H9 (cell line): ENCODE measurements around the gene SHPK. TPM values are rescaled to one million over a fixed set of nuclear protein-coding genes. Genes with fewer than 3 reads are reported as not detected.

ENCODE experiments used
- DNase-seq: peaks from one replicate; pipeline ENCODE4 v3.0.0-alpha.2; 2017
- H2AFZ ChIP-seq: one replicate; pipeline ENCODE4 v1.6.1; 2013; ENCODE audit warnings: mild to moderate bottlenecking, low read length, control low read depth, moderate library complexity
- H2AK5ac ChIP-seq: 2 replicates; pipeline ENCODE4 v1.6.1; 2013; ENCODE audit warnings: low read length, control low read depth, mixed read lengths; ENCODE audit not compliant: insufficient read length
- H2BK120ac ChIP-seq: one replicate; pipeline ENCODE4 v1.6.1; 2013; ENCODE audit warnings: low read depth, mild to moderate bottlenecking, low read length, control low read depth, inconsistent platforms; ENCODE audit not compliant: poor library complexity, severe bottlenecking
- H2BK12ac ChIP-seq: 2 replicates; pipeline ENCODE4 v1.6.1; 2013; ENCODE audit warnings: low read length, control low read depth, mixed read lengths, low read depth; ENCODE audit not compliant: insufficient read length
- H2BK15ac ChIP-seq: 2 replicates; pipeline ENCODE4 v1.6.1; 2013; ENCODE audit warnings: low read depth, low read length, control low read depth
- H2BK20ac ChIP-seq: one replicate; pipeline ENCODE4 v1.6.1; 2013; ENCODE audit warnings: low read depth, mild to moderate bottlenecking, low read length, control low read depth, inconsistent platforms; ENCODE audit not compliant: poor library complexity, severe bottlenecking
- H2BK5ac ChIP-seq: 2 replicates; pipeline ENCODE4 v1.6.1; 2013; ENCODE audit warnings: low read length, control low read depth, mixed read lengths; ENCODE audit not compliant: insufficient read length
- H3K14ac ChIP-seq: 2 replicates; pipeline ENCODE4 v1.6.1; 2013; ENCODE audit warnings: low read length, control low read depth; ENCODE audit not compliant: insufficient read depth
- H3K18ac ChIP-seq: 2 replicates; pipeline ENCODE4 v1.6.1; 2013; ENCODE audit warnings: low read depth, mild to moderate bottlenecking, mixed read lengths, low read length, control low read depth; ENCODE audit not compliant: insufficient read length
- H3K23ac ChIP-seq: 2 replicates; pipeline ENCODE4 v1.6.1; 2013; ENCODE audit warnings: low read length, control low read depth, mixed read lengths, low read depth; ENCODE audit not compliant: insufficient read length
- H3K23me2 ChIP-seq: 2 replicates; pipeline ENCODE4 v1.6.1; 2013; ENCODE audit warnings: low read depth, mild to moderate bottlenecking, mixed read lengths, low read length, control low read depth; ENCODE audit not compliant: insufficient read length, poor library complexity, severe bottlenecking
- H3K27ac ChIP-seq: 2 replicates; pipeline ENCODE4 v1.5.1; 2013; ENCODE audit warnings: low read length, control low read depth, mixed read lengths, low read depth; ENCODE audit not compliant: insufficient read length
- H3K27me3 ChIP-seq: 2 replicates; pipeline ENCODE4 v1.6.1; 2013; ENCODE audit warnings: low read length, control low read depth, inconsistent platforms; ENCODE audit not compliant: insufficient read depth
- H3K4ac ChIP-seq: 2 replicates; pipeline ENCODE4 v1.6.1; 2013; ENCODE audit warnings: low read depth, mild to moderate bottlenecking, control low read depth, inconsistent platforms, low read length, moderate library complexity
- H3K4me1 ChIP-seq: 2 replicates; pipeline ENCODE4 v1.6.1; 2013; ENCODE audit warnings: low read length, control low read depth, inconsistent platforms; ENCODE audit not compliant: insufficient read depth
- H3K4me2 ChIP-seq: 2 replicates; pipeline ENCODE4 v1.6.1; 2013; ENCODE audit warnings: low read length, control low read depth, mixed read lengths; ENCODE audit not compliant: insufficient read length, insufficient read depth
- H3K56ac ChIP-seq: 2 replicates; pipeline ENCODE4 v1.6.1; 2013; ENCODE audit warnings: low read depth, mild to moderate bottlenecking, mixed read lengths, low read length, control low read depth; ENCODE audit not compliant: insufficient read length
- H3K79me1 ChIP-seq: 2 replicates; pipeline ENCODE4 v1.6.1; 2013; ENCODE audit warnings: low read depth, mild to moderate bottlenecking, moderate library complexity, low read length, control low read depth, inconsistent platforms; ENCODE audit not compliant: insufficient read depth, poor library complexity, severe bottlenecking
- H3K79me2 ChIP-seq: 2 replicates; pipeline ENCODE4 v1.6.1; 2013; ENCODE audit warnings: low read length, control low read depth, inconsistent platforms; ENCODE audit not compliant: insufficient read depth
- H3K9ac ChIP-seq: 2 replicates; pipeline ENCODE4 v1.6.1; 2013; ENCODE audit warnings: low read length, control low read depth, mixed read lengths; ENCODE audit not compliant: insufficient read length; ENCODE audit errors: extremely low read depth
- H3K9me3 ChIP-seq: one replicate; pipeline ENCODE4 v1.6.1; 2013; ENCODE audit warnings: low read depth, low read length, inconsistent platforms; ENCODE audit not compliant: control insufficient read depth
- H3T11ph ChIP-seq: one replicate; pipeline ENCODE4 v1.6.1; 2013; ENCODE audit warnings: mild to moderate bottlenecking, low read length, control low read depth, inconsistent platforms
- H4K20me1 ChIP-seq: one replicate; pipeline ENCODE4 v1.6.1; 2013; ENCODE audit not compliant: control insufficient read depth, insufficient read length, insufficient read depth
- H4K5ac ChIP-seq: 2 replicates; pipeline ENCODE4 v1.6.1; 2013; ENCODE audit warnings: low read depth, mild to moderate bottlenecking, mixed read lengths, low read length, control low read depth; ENCODE audit not compliant: insufficient read length
- H4K8ac ChIP-seq: replicated peaks from 2 replicates; pipeline ENCODE4 v1.6.1; 2013; ENCODE audit warnings: low read length, control low read depth, mixed read lengths, low read depth; ENCODE audit not compliant: insufficient read length
- H4K91ac ChIP-seq: 2 replicates; pipeline ENCODE4 v1.6.1; 2013; ENCODE audit warnings: low read depth, mild to moderate bottlenecking, moderate library complexity, mixed read lengths, low read length, control low read depth; ENCODE audit not compliant: insufficient read length
- H3K27ac Mint-ChIP-seq, 3 experiments: 2 replicates in 2 of 3; 3 replicates in 1 of 3; pipeline ENCODE4 v1.8.0; 2020 to 2021; ENCODE audit warnings: mixed read lengths in 3 of 3, mild to moderate bottlenecking in 1 of 3, moderate library complexity in 1 of 3
- H3K27me3 Mint-ChIP-seq: 2 replicates; pipeline ENCODE4 v1.8.0; 2021; ENCODE audit warnings: low read depth, mild to moderate bottlenecking, moderate library complexity, mixed read lengths
- H3K36me3 Mint-ChIP-seq, 3 experiments: 2 replicates in 2 of 3; 3 replicates in 1 of 3; pipeline ENCODE4 v1.8.0; 2020 to 2021; ENCODE audit warnings: low read depth in 3 of 3, mixed read lengths in 3 of 3; ENCODE audit not compliant: insufficient read depth in 1 of 3
- H3K4me1 Mint-ChIP-seq, 2 experiments: 2 replicates each; pipeline ENCODE4 v1.8.0; 2020; ENCODE audit warnings: mixed read lengths in 2 of 2
- H3K4me3 Mint-ChIP-seq, 2 experiments: 2 replicates in 1 of 2; 3 replicates in 1 of 2; pipeline ENCODE4 v1.8.0; 2020 to 2021; ENCODE audit warnings: mild to moderate bottlenecking in 2 of 2, mixed read lengths in 2 of 2, moderate library complexity in 1 of 2
- H3K9me3 Mint-ChIP-seq, 2 experiments: 2 replicates in 1 of 2; 3 replicates in 1 of 2; pipeline ENCODE4 v1.8.0; 2020; ENCODE audit warnings: mild to moderate bottlenecking in 2 of 2, mixed read lengths in 2 of 2, moderate library complexity in 1 of 2
- CTCF ChIP-seq: fragments of 200-600 bp; sonication (generic); conservative IDR thresholded peaks from 3 replicates; pipeline ENCODE4 v1.8.0; 2021; ENCODE audit warnings: antibody characterized with exemption, mild to moderate bottlenecking
- WGBS: extraction: QIAGEN DNeasy Blood & Tissue Kit; methylation state at CpG from one replicate; pipeline ENCODE4 v1.1.7; 2013; ENCODE audit warnings: missing lambda C conversion rate, low lambda C conversion rate, mixed read lengths; ENCODE audit not compliant: insufficient read length; ENCODE audit errors: extremely low coverage; 5-methylcytosine and 5-hydroxymethylcytosine counted together
- total RNA-seq: library from RNA; stranded (reverse); gene quantifications from 2 replicates; pipeline ENCODE4 v1.2.1, GENCODE V29; 2021

SHPK gene
- total RNA-seq, 1 experiment from 2014 or later: 27.0 TPM

- H3K4me2 ChIP-seq: no peak overlapping the region
- no CpG with 5 or more reads among the region's 23 CpGs for WGBS
- H2BK120ac ChIP-seq: no peak overlapping the region
- H3K9me3 Mint-ChIP-seq: no peaks in the 10 kb centered on the region
- H3K4ac ChIP-seq: no peak overlapping the region
- no peak overlapping the region for H4K5ac ChIP-seq
- H3K79me2 ChIP-seq: no peaks in the 10 kb centered on the region
- H2BK12ac ChIP-seq: no peak overlapping the region
- no peak overlapping the region for H4K91ac ChIP-seq
- H3K27ac Mint-ChIP-seq: no peak overlapping the region
- H3K79me1 ChIP-seq: no peaks in the 10 kb centered on the region
- no peak overlapping the region for H3K27ac ChIP-seq
- no peak overlapping the region for H2BK5ac ChIP-seq
- H3K14ac ChIP-seq: no peak overlapping the region
- H3K27me3 Mint-ChIP-seq: no peaks in the 10 kb centered on the region
- no peaks in the 10 kb centered on the region for H4K20me1 ChIP-seq
- H3K4me3 Mint-ChIP-seq: no peak overlapping the region
- no peak overlapping the region for H3T11ph ChIP-seq
- peaks cover 7 to 35% (median 10%) of the 10 kb centered on the region in 3 experiments for H3K36me3 Mint-ChIP-seq
- no peak overlapping the region for H2AFZ ChIP-seq
- H3K4me1 ChIP-seq: no peaks in the 10 kb centered on the region
- no peak overlapping the region for H2BK20ac ChIP-seq
- no peaks in the 10 kb centered on the region for H3K23me2 ChIP-seq
- H3K9ac ChIP-seq: no peak overlapping the region
- H3K18ac ChIP-seq: no peak overlapping the region
- no peak overlapping the region for H2AK5ac ChIP-seq
- H3K23ac ChIP-seq: no peak overlapping the region
- H3K27me3 ChIP-seq: no peaks in the 10 kb centered on the region
- DNase-seq: peak; percentile 31
- no peak overlapping the region for H2BK15ac ChIP-seq
- H3K9me3 ChIP-seq: no peaks in the 10 kb centered on the region
- no peak overlapping the region for H3K56ac ChIP-seq
- H4K8ac ChIP-seq: no peak overlapping the region
- TF ChIP-seq CTCF: no peak
- H3K4me1 Mint-ChIP-seq: peaks cover 7 to 8% of the 10 kb centered on the region in 2 experiments
Measured at GRCh38 chr17:3660311-3660891, 24.4 kb upstream of the SHPK start.
